Psoas muscle (tissue), 8 donors: ENCODE measurements around the gene PDCD1LG2. TPM values are rescaled to one million over a fixed set of nuclear protein-coding genes. Genes with fewer than 3 reads are reported as not detected.
"Not testable (repeated sequence)": the region's sequence is repeated elsewhere in the genome, so short reads cannot be mapped to it uniquely, and the experiment has no call there.

Experiments
- ATAC-seq, 4 donors: fragments of 200-7000 bp; cut with Tn5 transposase; one replicate each; pipeline ENCODE4 v1.9.1; 2020; ENCODE audit warnings: moderate library complexity in 3 of 4, mild to moderate bottlenecking in 2 of 4
- DNase-seq, 2 donors: peaks; one replicate each; pipeline ENCODE4 v3.0.0-alpha.2; 2020
- H3K27ac ChIP-seq: fragments of 200-600 bp; one replicate; pipeline ENCODE4 v1.8.0; 2022
- H3K27me3 ChIP-seq, 3 donors: fragments of 200-600 bp in 1 of 3; one replicate each; pipeline versions ENCODE4 v1.6.1 to v1.8.0; 2013 to 2022; ENCODE audit warnings: low read length in 2 of 3, mild to moderate bottlenecking in 2 of 3, moderate library complexity in 1 of 3; ENCODE audit not compliant: insufficient read depth in 3 of 3
- H3K36me3 ChIP-seq, 2 donors: fragments of 200-600 bp in 1 of 2; one replicate each; pipeline versions ENCODE4 v1.6.1 to v1.8.0; 2013 to 2022; ENCODE audit warnings: low read depth in 1 of 2, mild to moderate bottlenecking in 1 of 2, moderate library complexity in 1 of 2; ENCODE audit not compliant: insufficient read depth in 1 of 2
- H3K4me1 ChIP-seq: fragments of 200-600 bp; one replicate; pipeline ENCODE4 v1.8.0; 2022
- H3K4me3 ChIP-seq: fragments of 200-600 bp; one replicate; pipeline ENCODE4 v1.8.0; 2022; ENCODE audit warnings: mild to moderate bottlenecking
- H3K9me3 ChIP-seq: fragments of 200-600 bp; one replicate; pipeline ENCODE4 v1.8.0; 2022
- WGBS, 3 donors: extraction: QIAGEN DNeasy Blood & Tissue Kit; methylation state at CpG; one replicate each; pipeline versions ENCODE4 v1.1.6 to v1.1.7; 2013; 5-methylcytosine and 5-hydroxymethylcytosine counted together
- intact Hi-C, 2 donors: fragments of 100-400 bp; cut with DNase I; formaldehyde crosslinking; loops; one replicate each; pipeline versions ENCODE4 v1.11.0 to v1.14.2; 2022
- polyA plus RNA-seq, 3 donors: library from polyadenylated mRNA; stranded (reverse); fragments of 200-250 nt; gene quantifications; one replicate each; pipeline ENCODE4 v1.2.3, GENCODE V29; 2013
- total RNA-seq, 4 donors: library from RNA; stranded (reverse); fragmentation: NEBNext Ultra II Directional in 2 of 4; extraction: Animal tissue kit (Norgen Biotek cat#: 25700) in 2 of 4; gene quantifications; one replicate each; pipeline versions ENCODE4 v1.2.1 to v1.2.4, GENCODE V29; 2021 to 2023
- TF ChIP-seq, protein P1 (sequence below): fragments of 200-600 bp; IDR thresholded peaks from one replicate; pipeline ENCODE4 v1.8.0; 2022; ENCODE audit warnings: antibody characterized with exemption
- donor health status: healthy with polysubstance abuse.
- donor health status: DM: no; HTN: no; CAD: no; lungs with moderate emphysema.
- donor health status: Bipolar disorder and iron deficiency.
- donor health status: healthy.
- donor health status: DM: yes; HTN: yes; CAD: no.
- donor health status: DM: no; HTN: no; CAD: no.
- donor health status: DM: no; HTN: no; CAD: no.
- donor health status: DM: yes; HTN: yes; CAD: no.

The PDCD1LG2 gene
- total and polyA plus RNA-seq, 7 donors = 0.29 to 1.3 (median 0.62) TPM

DNA sequence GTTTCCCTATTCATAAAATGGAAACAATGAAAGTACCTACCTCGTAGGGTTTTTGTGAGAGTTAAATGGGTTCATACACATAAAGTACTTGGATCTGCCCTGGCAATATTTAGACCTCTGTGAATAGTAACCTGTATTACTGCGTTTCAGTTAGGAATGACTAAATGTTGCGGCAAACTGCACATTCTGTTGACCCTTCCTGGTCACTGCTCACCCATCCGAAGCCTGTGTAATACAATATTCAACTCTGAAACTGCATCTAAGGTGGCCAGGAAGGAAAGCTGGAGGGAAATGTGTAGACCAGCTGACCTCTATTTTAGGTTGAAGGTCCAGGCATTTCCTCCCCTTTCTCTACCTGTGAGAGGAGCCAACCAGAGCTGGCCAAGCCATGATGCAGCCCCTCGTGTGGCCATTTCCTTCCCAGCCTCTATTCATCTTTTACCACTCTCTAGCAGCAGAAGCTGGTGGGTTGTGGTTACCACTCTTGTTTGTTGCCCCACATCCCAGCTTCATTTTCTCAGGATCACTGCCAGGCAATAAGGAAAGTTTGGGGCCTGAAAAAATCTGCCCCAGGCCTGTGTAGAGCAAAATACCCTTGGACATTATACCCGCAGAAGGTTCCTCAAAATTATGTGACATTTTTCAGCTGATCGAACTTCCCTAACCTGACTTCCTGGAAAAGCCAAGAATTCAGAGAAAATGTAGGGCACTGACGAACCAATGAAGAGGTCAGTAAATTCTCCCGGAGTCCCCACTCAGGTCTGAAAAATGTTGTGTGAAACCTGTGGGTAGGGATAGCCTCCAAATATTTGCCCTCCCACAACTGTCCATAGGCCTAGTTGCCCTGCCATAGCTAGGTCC, 20.5 kb upstream of the PDCD1LG2 start:
- no peak for DNase-seq
- intact Hi-C loops = no loop called here
- H3K27me3 ChIP-seq = no peaks in the 10 kb centered on the region
- no peak overlapping the region for H3K27ac ChIP-seq
- no peaks in the 10 kb centered on the region for H3K36me3 ChIP-seq
- no peak for ATAC-seq
- TF ChIP-seq, protein P1, sequence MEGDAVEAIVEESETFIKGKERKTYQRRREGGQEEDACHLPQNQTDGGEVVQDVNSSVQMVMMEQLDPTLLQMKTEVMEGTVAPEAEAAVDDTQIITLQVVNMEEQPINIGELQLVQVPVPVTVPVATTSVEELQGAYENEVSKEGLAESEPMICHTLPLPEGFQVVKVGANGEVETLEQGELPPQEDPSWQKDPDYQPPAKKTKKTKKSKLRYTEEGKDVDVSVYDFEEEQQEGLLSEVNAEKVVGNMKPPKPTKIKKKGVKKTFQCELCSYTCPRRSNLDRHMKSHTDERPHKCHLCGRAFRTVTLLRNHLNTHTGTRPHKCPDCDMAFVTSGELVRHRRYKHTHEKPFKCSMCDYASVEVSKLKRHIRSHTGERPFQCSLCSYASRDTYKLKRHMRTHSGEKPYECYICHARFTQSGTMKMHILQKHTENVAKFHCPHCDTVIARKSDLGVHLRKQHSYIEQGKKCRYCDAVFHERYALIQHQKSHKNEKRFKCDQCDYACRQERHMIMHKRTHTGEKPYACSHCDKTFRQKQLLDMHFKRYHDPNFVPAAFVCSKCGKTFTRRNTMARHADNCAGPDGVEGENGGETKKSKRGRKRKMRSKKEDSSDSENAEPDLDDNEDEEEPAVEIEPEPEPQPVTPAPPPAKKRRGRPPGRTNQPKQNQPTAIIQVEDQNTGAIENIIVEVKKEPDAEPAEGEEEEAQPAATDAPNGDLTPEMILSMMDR = no peak
- WGBS, 3 donors = 80 to 91% (median 85%) methylated on average over 9 of the region's 9 CpGs
- no peaks in the 10 kb centered on the region for H3K9me3 ChIP-seq
- H3K4me1 ChIP-seq = no peaks in the 10 kb centered on the region
- H3K4me3 ChIP-seq = no peak overlapping the region

- Histone ChIP-seq H3K9me3 (no peaks in the 10 kb centered on the region), H3K27ac (no peak overlapping the region), H3K36me3 (no peaks in the 10 kb centered on the region), H3K27me3 (no peaks in the 10 kb centered on the region), H3K4me1 (no peaks in the 10 kb centered on the region), H3K4me3 (no peak overlapping the region)
- WGBS, 3 donors = 50 to 95% (median 64%) methylated on average over 1 of the region's 1 CpG
- intact Hi-C loops = no loop called here
- TF ChIP-seq, protein P1 = no peak
- DNase-seq (no peak), ATAC-seq (no peak)
These were observed 17.2 kb upstream of the PDCD1LG2 start for GRCh38 chr9:5492965-5493678.

DNA sequence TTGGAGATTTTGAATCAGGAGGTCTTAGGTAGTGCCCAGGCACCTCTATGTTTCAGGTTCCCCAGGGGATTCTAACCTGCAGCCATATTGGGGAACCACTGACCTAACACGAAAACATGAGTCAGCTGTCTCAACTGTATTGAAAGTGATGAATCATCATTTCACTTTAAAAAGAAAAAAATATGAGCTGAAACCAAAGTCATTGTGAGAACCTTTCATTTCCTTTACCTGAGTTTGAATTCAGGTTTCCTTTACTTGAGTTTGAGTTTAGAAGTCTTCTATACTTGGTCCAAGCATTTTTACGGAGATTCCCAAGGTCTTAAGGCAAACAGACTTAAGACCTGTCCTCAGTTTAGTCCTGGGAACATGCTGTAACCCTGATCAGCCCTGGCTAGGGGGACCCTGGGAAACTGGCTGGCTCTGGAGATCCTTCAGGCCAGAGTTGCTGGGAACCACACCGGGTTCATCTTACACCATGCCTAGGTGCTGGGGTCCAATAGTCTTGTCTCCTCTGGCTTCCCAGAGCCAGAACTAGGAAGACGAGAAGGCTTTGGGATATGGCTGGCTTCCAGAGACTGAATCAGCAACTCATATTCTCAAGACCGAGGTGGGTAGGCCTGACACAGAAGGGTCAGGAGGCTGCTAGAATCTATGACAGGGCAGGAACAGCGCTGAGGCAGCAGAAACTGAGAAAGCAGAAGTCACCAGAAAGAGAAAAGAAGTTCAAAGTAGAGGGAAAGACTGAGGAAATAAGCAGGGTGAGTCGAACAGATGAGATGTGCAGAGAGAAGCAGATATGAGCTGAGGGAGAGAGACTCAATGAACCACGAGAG, 16.4 kb upstream of the PDCD1LG2 start:
- intact Hi-C loops = no loop called here
- Histone ChIP-seq H3K9me3 (no peaks in the 10 kb centered on the region), H3K4me3 (no peak overlapping the region), H3K27ac (no peak overlapping the region), H3K27me3 (no peaks in the 10 kb centered on the region), H3K4me1 (no peaks in the 10 kb centered on the region), H3K36me3 (no peaks in the 10 kb centered on the region)
- TF ChIP-seq, protein P1 = no peak
- ATAC-seq (peak in 3 of 4 donors; percentile 25 to 38 (median 33)), DNase-seq (no peak)
- WGBS, 3 donors = 65 to 79% (median 72%) methylated on average over 8 of the region's 8 CpGs

- DNase-seq, H3K4me3 ChIP-seq, H3K36me3 ChIP-seq, H3K27me3 ChIP-seq, H3K9me3 ChIP-seq, intact Hi-C loops, H3K4me1 ChIP-seq, H3K27ac ChIP-seq, ATAC-seq: not testable (repeated sequence)
- 84 to 90% (median 89%) methylated on average over 3 of the region's 3 CpGs for WGBS, 3 donors
These were observed 15.6 kb upstream of the PDCD1LG2 start for GRCh38 chr9:5494765-5495164.
